Kidney (tissue), 14 donors: ENCODE results near the gene CCS. TPM values are rescaled to one million over a fixed set of nuclear protein-coding genes. Genes with fewer than 3 reads are reported as not detected.

Experiments
- DNase-seq, 5 donors: peaks; one replicate each; pipeline ENCODE4 v3.0.0-alpha.2; 2013 to 2020
- FAIRE-seq: peaks from 2 replicates; lab custom pipeline; 2012; peaks lifted over from hg19 to GRCh38; lab: Jason Lieb, UNC
- H3K27ac ChIP-seq, 2 donors: one replicate each; pipeline ENCODE4 v1.7.0; 2013; ENCODE audit warnings: low read depth in 2 of 2, low read length in 2 of 2, inconsistent platforms in 1 of 2
- H3K27me3 ChIP-seq: one replicate; pipeline ENCODE4 v1.7.1; 2013; ENCODE audit warnings: low read length, inconsistent platforms; ENCODE audit not compliant: control insufficient read depth, insufficient read depth
- H3K36me3 ChIP-seq, 3 donors: one replicate each; pipeline versions ENCODE4 v1.7.0 to v1.7.1; 2013; ENCODE audit warnings: low read length in 3 of 3, control low read depth in 1 of 3, inconsistent platforms in 1 of 3; ENCODE audit not compliant: insufficient read depth in 3 of 3, control insufficient read depth in 2 of 3
- H3K4me1 ChIP-seq, 3 donors: one replicate each; pipeline versions ENCODE4 v1.7.0 to v1.7.1; 2013; ENCODE audit warnings: low read length in 3 of 3, inconsistent platforms in 1 of 3, low read depth in 1 of 3; ENCODE audit not compliant: control insufficient read depth in 2 of 3, insufficient read depth in 2 of 3
- H3K4me3 ChIP-seq, 3 donors: one replicate each; pipeline versions ENCODE4 v1.7.0 to v1.8.1; 2013; ENCODE audit warnings: low read length in 3 of 3, control low read depth in 1 of 3, inconsistent platforms in 1 of 3
- H3K9ac ChIP-seq, 3 donors: one replicate each; pipeline versions ENCODE4 v1.7.0 to v1.7.1; 2013; ENCODE audit warnings: low read length in 3 of 3, control low read depth in 1 of 3, inconsistent platforms in 1 of 3
- H3K9me3 ChIP-seq, 3 donors: one replicate each; pipeline versions ENCODE4 v1.7.0 to v1.7.1; 2013; ENCODE audit warnings: low read length in 3 of 3, control low read depth in 1 of 3, inconsistent platforms in 1 of 3; ENCODE audit not compliant: control insufficient read depth in 2 of 3, insufficient read depth in 1 of 3
- CTCF ChIP-seq: IDR thresholded peaks from 3 replicates; pipeline ENCODE4 v1.5.1; 2012; ENCODE audit warnings: mild to moderate bottlenecking, moderate library complexity, borderline replicate concordance; ENCODE audit not compliant: insufficient read depth; ENCODE audit errors: extremely low read depth
- intact Hi-C: fragments of 100-400 bp; cut with DNase I; formaldehyde crosslinking; loops from one replicate; pipeline ENCODE4 v1.11.1; 2022
- polyA plus RNA-seq: library from polyadenylated mRNA; stranded (reverse); fragments of 350-450 nt; fragmentation: Illumina TruSeq; extraction: RNeasy Lipid Tissue Mini Kit (QIAGEN cat#74804); gene quantifications from one replicate; pipeline ENCODE4 v1.2.3, GENCODE V29; 2014; ENCODE audit warnings: low read depth, low replicate concordance; ENCODE audit not compliant: insufficient read depth
- total RNA-seq: library from RNA; stranded (reverse); fragmentation: NEBNext Ultra II Directional; extraction: Animal tissue kit (Norgen Biotek cat#: 25700); gene quantifications from one replicate; pipeline ENCODE4 v1.2.1, GENCODE V29; 2021
- donor health status: control.
- donor health status: control.
- donor health status: control.
- donor health status: control.
- donor health status: control.
- donor health status: DM: yes; HTN: yes; CAD: no.
- donor health status: Normal renal cell carcinoma (clear cell type).

The CCS gene
- total and polyA plus RNA-seq, 2 donors from 2014 or later, result 40.7 to 78.7 TPM

- H3K36me3 ChIP-seq, result peaks cover 10 to 57% (median 31%) of the 10 kb centered on the region in 3 donors
Measured at GRCh38 chr11:66629356-66629755, 36.4 kb downstream of the CCS start.

GRCh38 chr11:66631883-66632282, 38.9 kb downstream of the CCS start:
- H3K4me3 ChIP-seq, result no peak overlapping the region
- H3K9ac ChIP-seq, result no peak overlapping the region
- TF ChIP-seq CTCF, result no peak
- no peaks in the 10 kb centered on the region for H3K27me3 ChIP-seq
- H3K27ac ChIP-seq, result no peak overlapping the region
- no peaks in the 10 kb centered on the region for H3K4me1 ChIP-seq
- peaks cover 9 to 32% (median 17%) of the 10 kb centered on the region in 3 donors for H3K36me3 ChIP-seq
- DNase-seq, result no peak
- intact Hi-C loops, result no loop called here
- H3K9me3 ChIP-seq, result no peaks in the 10 kb centered on the region
- no peak for FAIRE-seq

More at GRCh38 chr11:66629356-66629755, 36.4 kb downstream of the CCS start:
- Histone ChIP-seq H3K9ac (no peak overlapping the region), H3K4me3 (no peak overlapping the region), H3K27me3 (no peaks in the 10 kb centered on the region), H3K27ac (no peak overlapping the region), H3K9me3 (no peaks in the 10 kb centered on the region), H3K4me1 (no peaks in the 10 kb centered on the region)
- no peak for FAIRE-seq
- DNase-seq, result no peak
- TF ChIP-seq CTCF, result no peak
- intact Hi-C loops, result no loop called here

- intact Hi-C loops, result no loop called here
- Histone ChIP-seq H3K4me3 (no peak overlapping the region), H3K36me3 (peaks cover 5 to 22% (median 10%) of the 10 kb centered on the region in 3 donors), H3K27me3 (no peaks in the 10 kb centered on the region), H3K4me1 (peaks cover 0 to 2% (median 0%) of the 10 kb centered on the region in 3 donors), H3K9ac (no peak overlapping the region), H3K9me3 (no peaks in the 10 kb centered on the region), H3K27ac (no peak overlapping the region)
- FAIRE-seq, result no peak
- no peak for TF ChIP-seq CTCF
- DNase-seq, result no peak
Measured at GRCh38 chr11:66632952-66633351, 40.0 kb downstream of the CCS start.

GRCh38 chr11:66636411-66636810, 43.4 kb downstream of the CCS start:
- Histone ChIP-seq H3K27ac (no peak overlapping the region), H3K9me3 (no peaks in the 10 kb centered on the region), H3K36me3 (peaks cover 4 to 10% (median 10%) of the 10 kb centered on the region in 3 donors), H3K4me1 (peaks cover 8 to 16% (median 8%) of the 10 kb centered on the region in 3 donors), H3K9ac (no peak overlapping the region), H3K4me3 (no peak overlapping the region), H3K27me3 (no peaks in the 10 kb centered on the region)
- intact Hi-C loops, result no loop called here
- no peak for TF ChIP-seq CTCF
- FAIRE-seq (no peak), DNase-seq (no peak)
